H9 (cell line): ENCODE data around the gene GNPDA2. TPM values are rescaled to one million over a fixed set of nuclear protein-coding genes. Genes with fewer than 3 reads are reported as not detected.
A peak's percentile ranks its signal among the peaks of the same experiment; 100 is the strongest.

Experiments used
- DNase-seq: peaks from one replicate; pipeline ENCODE4 v3.0.0-alpha.2; 2017
- H2AFZ ChIP-seq: one replicate; pipeline ENCODE4 v1.6.1; 2013; ENCODE audit warnings: mild to moderate bottlenecking, low read length, control low read depth, moderate library complexity
- H2AK5ac ChIP-seq: 2 replicates; pipeline ENCODE4 v1.6.1; 2013; ENCODE audit warnings: low read length, control low read depth, mixed read lengths; ENCODE audit not compliant: insufficient read length
- H2BK120ac ChIP-seq: one replicate; pipeline ENCODE4 v1.6.1; 2013; ENCODE audit warnings: low read depth, mild to moderate bottlenecking, low read length, control low read depth, inconsistent platforms; ENCODE audit not compliant: poor library complexity, severe bottlenecking
- H2BK12ac ChIP-seq: 2 replicates; pipeline ENCODE4 v1.6.1; 2013; ENCODE audit warnings: low read length, control low read depth, mixed read lengths, low read depth; ENCODE audit not compliant: insufficient read length
- H2BK15ac ChIP-seq: 2 replicates; pipeline ENCODE4 v1.6.1; 2013; ENCODE audit warnings: low read depth, low read length, control low read depth
- H2BK20ac ChIP-seq: one replicate; pipeline ENCODE4 v1.6.1; 2013; ENCODE audit warnings: low read depth, mild to moderate bottlenecking, low read length, control low read depth, inconsistent platforms; ENCODE audit not compliant: poor library complexity, severe bottlenecking
- H2BK5ac ChIP-seq: 2 replicates; pipeline ENCODE4 v1.6.1; 2013; ENCODE audit warnings: low read length, control low read depth, mixed read lengths; ENCODE audit not compliant: insufficient read length
- H3K14ac ChIP-seq: 2 replicates; pipeline ENCODE4 v1.6.1; 2013; ENCODE audit warnings: low read length, control low read depth; ENCODE audit not compliant: insufficient read depth
- H3K18ac ChIP-seq: 2 replicates; pipeline ENCODE4 v1.6.1; 2013; ENCODE audit warnings: low read depth, mild to moderate bottlenecking, mixed read lengths, low read length, control low read depth; ENCODE audit not compliant: insufficient read length
- H3K23ac ChIP-seq: 2 replicates; pipeline ENCODE4 v1.6.1; 2013; ENCODE audit warnings: low read length, control low read depth, mixed read lengths, low read depth; ENCODE audit not compliant: insufficient read length
- H3K23me2 ChIP-seq: 2 replicates; pipeline ENCODE4 v1.6.1; 2013; ENCODE audit warnings: low read depth, mild to moderate bottlenecking, mixed read lengths, low read length, control low read depth; ENCODE audit not compliant: insufficient read length, poor library complexity, severe bottlenecking
- H3K27ac ChIP-seq: 2 replicates; pipeline ENCODE4 v1.5.1; 2013; ENCODE audit warnings: low read length, control low read depth, mixed read lengths, low read depth; ENCODE audit not compliant: insufficient read length
- H3K27me3 ChIP-seq: 2 replicates; pipeline ENCODE4 v1.6.1; 2013; ENCODE audit warnings: low read length, control low read depth, inconsistent platforms; ENCODE audit not compliant: insufficient read depth
- H3K4ac ChIP-seq: 2 replicates; pipeline ENCODE4 v1.6.1; 2013; ENCODE audit warnings: low read depth, mild to moderate bottlenecking, control low read depth, inconsistent platforms, low read length, moderate library complexity
- H3K4me1 ChIP-seq: 2 replicates; pipeline ENCODE4 v1.6.1; 2013; ENCODE audit warnings: low read length, control low read depth, inconsistent platforms; ENCODE audit not compliant: insufficient read depth
- H3K4me2 ChIP-seq: 2 replicates; pipeline ENCODE4 v1.6.1; 2013; ENCODE audit warnings: low read length, control low read depth, mixed read lengths; ENCODE audit not compliant: insufficient read length, insufficient read depth
- H3K56ac ChIP-seq: 2 replicates; pipeline ENCODE4 v1.6.1; 2013; ENCODE audit warnings: low read depth, mild to moderate bottlenecking, mixed read lengths, low read length, control low read depth; ENCODE audit not compliant: insufficient read length
- H3K79me1 ChIP-seq: 2 replicates; pipeline ENCODE4 v1.6.1; 2013; ENCODE audit warnings: low read depth, mild to moderate bottlenecking, moderate library complexity, low read length, control low read depth, inconsistent platforms; ENCODE audit not compliant: insufficient read depth, poor library complexity, severe bottlenecking
- H3K79me2 ChIP-seq: 2 replicates; pipeline ENCODE4 v1.6.1; 2013; ENCODE audit warnings: low read length, control low read depth, inconsistent platforms; ENCODE audit not compliant: insufficient read depth
- H3K9ac ChIP-seq: 2 replicates; pipeline ENCODE4 v1.6.1; 2013; ENCODE audit warnings: low read length, control low read depth, mixed read lengths; ENCODE audit not compliant: insufficient read length; ENCODE audit errors: extremely low read depth
- H3K9me3 ChIP-seq: one replicate; pipeline ENCODE4 v1.6.1; 2013; ENCODE audit warnings: low read depth, low read length, inconsistent platforms; ENCODE audit not compliant: control insufficient read depth
- H3T11ph ChIP-seq: one replicate; pipeline ENCODE4 v1.6.1; 2013; ENCODE audit warnings: mild to moderate bottlenecking, low read length, control low read depth, inconsistent platforms
- H4K20me1 ChIP-seq: one replicate; pipeline ENCODE4 v1.6.1; 2013; ENCODE audit not compliant: control insufficient read depth, insufficient read length, insufficient read depth
- H4K5ac ChIP-seq: 2 replicates; pipeline ENCODE4 v1.6.1; 2013; ENCODE audit warnings: low read depth, mild to moderate bottlenecking, mixed read lengths, low read length, control low read depth; ENCODE audit not compliant: insufficient read length
- H4K8ac ChIP-seq: replicated peaks from 2 replicates; pipeline ENCODE4 v1.6.1; 2013; ENCODE audit warnings: low read length, control low read depth, mixed read lengths, low read depth; ENCODE audit not compliant: insufficient read length
- H4K91ac ChIP-seq: 2 replicates; pipeline ENCODE4 v1.6.1; 2013; ENCODE audit warnings: low read depth, mild to moderate bottlenecking, moderate library complexity, mixed read lengths, low read length, control low read depth; ENCODE audit not compliant: insufficient read length
- H3K27ac Mint-ChIP-seq, 3 experiments: 2 replicates in 2 of 3; 3 replicates in 1 of 3; pipeline ENCODE4 v1.8.0; 2020 to 2021; ENCODE audit warnings: mixed read lengths in 3 of 3, mild to moderate bottlenecking in 1 of 3, moderate library complexity in 1 of 3
- H3K27me3 Mint-ChIP-seq: 2 replicates; pipeline ENCODE4 v1.8.0; 2021; ENCODE audit warnings: low read depth, mild to moderate bottlenecking, moderate library complexity, mixed read lengths
- H3K36me3 Mint-ChIP-seq, 3 experiments: 2 replicates in 2 of 3; 3 replicates in 1 of 3; pipeline ENCODE4 v1.8.0; 2020 to 2021; ENCODE audit warnings: low read depth in 3 of 3, mixed read lengths in 3 of 3; ENCODE audit not compliant: insufficient read depth in 1 of 3
- H3K4me1 Mint-ChIP-seq, 2 experiments: 2 replicates each; pipeline ENCODE4 v1.8.0; 2020; ENCODE audit warnings: mixed read lengths in 2 of 2
- H3K4me3 Mint-ChIP-seq, 2 experiments: 2 replicates in 1 of 2; 3 replicates in 1 of 2; pipeline ENCODE4 v1.8.0; 2020 to 2021; ENCODE audit warnings: mild to moderate bottlenecking in 2 of 2, mixed read lengths in 2 of 2, moderate library complexity in 1 of 2
- H3K9me3 Mint-ChIP-seq, 2 experiments: 2 replicates in 1 of 2; 3 replicates in 1 of 2; pipeline ENCODE4 v1.8.0; 2020; ENCODE audit warnings: mild to moderate bottlenecking in 2 of 2, mixed read lengths in 2 of 2, moderate library complexity in 1 of 2
- WGBS: extraction: QIAGEN DNeasy Blood & Tissue Kit; methylation state at CpG from one replicate; pipeline ENCODE4 v1.1.7; 2013; ENCODE audit warnings: missing lambda C conversion rate, low lambda C conversion rate, mixed read lengths; ENCODE audit not compliant: insufficient read length; ENCODE audit errors: extremely low coverage; 5-methylcytosine and 5-hydroxymethylcytosine counted together
- total RNA-seq: library from RNA; stranded (reverse); gene quantifications from 2 replicates; pipeline ENCODE4 v1.2.1, GENCODE V29; 2021
- TF ChIP-seq, protein P1 (sequence below): fragments of 200-600 bp; sonication (generic); conservative IDR thresholded peaks from 3 replicates; pipeline ENCODE4 v1.8.0; 2021; ENCODE audit warnings: antibody characterized with exemption, mild to moderate bottlenecking

GNPDA2 gene
- total RNA-seq, 1 experiment from 2014 or later = 4.8 TPM

DNA sequence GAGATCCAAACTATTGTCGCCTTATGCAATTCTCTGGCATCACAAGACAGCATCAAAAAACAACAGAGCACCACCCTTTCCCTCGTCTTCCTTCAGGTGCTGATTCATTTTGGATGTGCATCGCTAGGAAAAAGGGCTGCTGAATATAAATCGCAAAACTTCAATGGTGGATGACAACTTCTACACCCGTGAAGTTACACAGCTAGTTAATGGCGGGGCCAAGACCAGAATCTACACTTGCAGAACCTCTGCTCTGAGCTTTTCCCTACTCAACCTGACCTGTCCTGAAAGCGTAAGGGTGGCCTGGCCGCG, 674 bp downstream of the GNPDA2 start:
- Histone ChIP-seq H3K4me2 (peak overlapping the region; percentile 78), H4K5ac (no peak overlapping the region), H2BK5ac (no peak overlapping the region), H2BK15ac (no peak overlapping the region), H3K4me1 (no peaks in the 10 kb centered on the region), H3K9me3 (no peaks in the 10 kb centered on the region), H3K79me2 (no peaks in the 10 kb centered on the region; the same call in 1 of the 2 replicates), H4K91ac (no peak overlapping the region), H3K9ac (peak overlapping the region; percentile 46), H4K8ac (no peak overlapping the region), H3K14ac (peak overlapping the region; percentile 79), H2BK12ac (no peak overlapping the region), H3K23ac (no peak overlapping the region), H3K27ac (no peak overlapping the region), H3K18ac (no peak overlapping the region), H3K23me2 (peaks cover 8% of the 10 kb centered on the region), H3K56ac (no peak overlapping the region), H2BK120ac (no peak overlapping the region), H4K20me1 (no peaks in the 10 kb centered on the region), H3K4ac (no peak overlapping the region), H3T11ph (no peak overlapping the region), H2AK5ac (no peak overlapping the region), H2BK20ac (no peak overlapping the region), H2AFZ (no peak overlapping the region), H3K27me3 (peaks cover 3% of the 10 kb centered on the region; the same call in 1 of the 2 replicates), H3K79me1 (no peaks in the 10 kb centered on the region)
- Mint-ChIP-seq H3K4me3 (peak overlapping the region; percentile 87 to 91), H3K9me3 (no peaks in the 10 kb centered on the region), H3K27me3 (peaks cover 22% of the 10 kb centered on the region), H3K36me3 (no peaks in the 10 kb centered on the region; a peak in 2 of 7 replicates), H3K27ac (peak overlapping the region in 2 of 3 experiments; percentile 68 to 78; a peak in 3 of 7 replicates), H3K4me1 (peaks cover 19 to 20% of the 10 kb centered on the region in 2 experiments)
- DNase-seq = no peak
- TF ChIP-seq, protein P1, sequence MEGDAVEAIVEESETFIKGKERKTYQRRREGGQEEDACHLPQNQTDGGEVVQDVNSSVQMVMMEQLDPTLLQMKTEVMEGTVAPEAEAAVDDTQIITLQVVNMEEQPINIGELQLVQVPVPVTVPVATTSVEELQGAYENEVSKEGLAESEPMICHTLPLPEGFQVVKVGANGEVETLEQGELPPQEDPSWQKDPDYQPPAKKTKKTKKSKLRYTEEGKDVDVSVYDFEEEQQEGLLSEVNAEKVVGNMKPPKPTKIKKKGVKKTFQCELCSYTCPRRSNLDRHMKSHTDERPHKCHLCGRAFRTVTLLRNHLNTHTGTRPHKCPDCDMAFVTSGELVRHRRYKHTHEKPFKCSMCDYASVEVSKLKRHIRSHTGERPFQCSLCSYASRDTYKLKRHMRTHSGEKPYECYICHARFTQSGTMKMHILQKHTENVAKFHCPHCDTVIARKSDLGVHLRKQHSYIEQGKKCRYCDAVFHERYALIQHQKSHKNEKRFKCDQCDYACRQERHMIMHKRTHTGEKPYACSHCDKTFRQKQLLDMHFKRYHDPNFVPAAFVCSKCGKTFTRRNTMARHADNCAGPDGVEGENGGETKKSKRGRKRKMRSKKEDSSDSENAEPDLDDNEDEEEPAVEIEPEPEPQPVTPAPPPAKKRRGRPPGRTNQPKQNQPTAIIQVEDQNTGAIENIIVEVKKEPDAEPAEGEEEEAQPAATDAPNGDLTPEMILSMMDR = no peak
- no CpG with 5 or more reads among the region's 9 CpGs for WGBS
